HL-60 (cell line): ENCODE data around the gene PPP1R9A.

Experiments used
- CTCF ChIP-seq: IDR thresholded peaks from one replicate; pipeline ENCODE4 v1.5.1; 2011; ENCODE audit warnings: low read length, control low read depth, inconsistent platforms; ENCODE audit not compliant: insufficient read depth
- GABPA ChIP-seq: IDR thresholded peaks from 2 replicates; pipeline ENCODE4 v1.6.1; 2012; ENCODE audit warnings: low read depth
- POLR2AphosphoS5 ChIP-seq: IDR thresholded peaks from 2 replicates; pipeline ENCODE4 v1.6.1; 2012; ENCODE audit warnings: low read depth
- REST ChIP-seq: IDR thresholded peaks from 2 replicates; pipeline ENCODE4 v1.6.1; 2012; ENCODE audit warnings: low read depth; ENCODE audit not compliant: insufficient replicate concordance
- SPI1 ChIP-seq: IDR thresholded peaks from 2 replicates; pipeline ENCODE4 v1.6.1; 2012; ENCODE audit warnings: low read depth, mild to moderate bottlenecking, borderline replicate concordance

- TF ChIP-seq CTCF (no peak), POLR2AphosphoS5 (no peak), SPI1 (no peak), GABPA (no peak), REST (no peak)
Measured at GRCh38 chr7:94883616-94884015, 23.8 kb upstream of the PPP1R9A start.
